Naive thymus-derived CD8-positive, alpha-beta T cell (primary cell): ENCODE data around the gene SHISAL1. TPM values are rescaled to one million over a fixed set of nuclear protein-coding genes. Genes with fewer than 3 reads are reported as not detected.

ENCODE experiments used
- ATAC-seq, 2 donors: fragments of 150-1000 bp; cut with Tn5 transposase in 1 of 2; sonication (Bioruptor Pico), chemical (Tn5 transposase) in 1 of 2; 1 replicate in 1 of 2; 2 replicates in 1 of 2; pipeline ENCODE4 v1.10.0; 2021; ENCODE audit warnings: mild to moderate bottlenecking in 2 of 2, moderate library complexity in 2 of 2
- POLR2A ChIA-PET: fragments of 350-600 bp; sonication (Branson Sonifier 250); formaldehyde crosslinking; loops from one replicate; lab custom pipeline; 2021; ENCODE audit warnings: antibody characterized with exemption; lab: Charles Lee
- DNase-seq, 10 donors: peaks; one replicate each; pipeline versions ENCODE4 v3.0.0 to v3.0.0-alpha.2; 2020 to 2022
- H3K27ac Mint-ChIP-seq, 10 donors: one replicate each; pipeline ENCODE4 v1.8.0; 2020 to 2022; ENCODE audit warnings: mild to moderate bottlenecking in 10 of 10, mixed read lengths in 10 of 10, moderate library complexity in 4 of 10, inconsistent platforms in 1 of 10
- H3K27me3 Mint-ChIP-seq, 5 donors: one replicate each; pipeline ENCODE4 v1.8.0; 2021 to 2022; ENCODE audit warnings: mixed read lengths in 5 of 5
- H3K36me3 Mint-ChIP-seq, 3 donors: one replicate each; pipeline ENCODE4 v1.8.0; 2020 to 2022; ENCODE audit warnings: mixed read lengths in 3 of 3, mild to moderate bottlenecking in 2 of 3, inconsistent platforms in 1 of 3
- H3K4me1 Mint-ChIP-seq, 4 donors: one replicate each; pipeline ENCODE4 v1.8.0; 2021 to 2022; ENCODE audit warnings: mixed read lengths in 4 of 4
- H3K4me3 Mint-ChIP-seq, 10 donors: one replicate each; pipeline ENCODE4 v1.8.0; 2020 to 2022; ENCODE audit warnings: mild to moderate bottlenecking in 10 of 10, mixed read lengths in 10 of 10, moderate library complexity in 6 of 10, inconsistent platforms in 1 of 10
- H3K9me3 Mint-ChIP-seq, 9 donors: one replicate each; pipeline ENCODE4 v1.8.0; 2020 to 2022; ENCODE audit warnings: mixed read lengths in 9 of 9, mild to moderate bottlenecking in 3 of 9, inconsistent platforms in 1 of 9, moderate library complexity in 1 of 9
- polyA plus RNA-seq, 3 donors: library from polyadenylated mRNA; unstranded; fragments of 300-500 nt; fragmentation: Illumina TruSeq; gene quantifications; one replicate each; pipeline ENCODE4 v1.2.3, GENCODE V29; 2021
- total RNA-seq, 8 experiments: library from RNA in 2 of 8; stranded (reverse) in 2 of 8; gene quantifications; one replicate each; pipeline ENCODE4 v1.2.3 and lab custom pipeline; 2021 to 2026

SHISAL1 gene
- total and polyA plus RNA-seq, 5 experiments from 2014 or later = not detected

GRCh38 chr22:44211256-44211945 is 101.3 kb downstream of the SHISAL1 start:
- Mint-ChIP-seq H3K27ac (peak overlapping the region in 8 of 10 donors; percentile 16 to 76 (median 44)), H3K27me3 (no peaks in the 10 kb centered on the region), H3K4me3 (peak overlapping the region in 1 of 10 donors; percentile 53), H3K4me1 (peaks cover 8 to 21% (median 14%) of the 10 kb centered on the region in 4 donors), H3K9me3 (peaks cover 0 to 25% (median 13%) of the 10 kb centered on the region in 9 donors), H3K36me3 (peaks cover 13 to 28% (median 24%) of the 10 kb centered on the region in 3 donors)
- POLR2A ChIA-PET = interaction anchor here (1.3 kb wide), 1 partner anchor 29 kb away, joined by 4 read pairs; no protein-coding TSS in a partner anchor
- ATAC-seq (no peak), DNase-seq (no peak)

GRCh38 chr22:44210722-44211121 is 102.0 kb downstream of the SHISAL1 start:
- no peak for DNase-seq
- Mint-ChIP-seq H3K4me1 (peaks cover 8 to 21% (median 16%) of the 10 kb centered on the region in 4 donors), H3K27ac (peak overlapping the region in 4 of 10 donors; percentile 30 to 61 (median 38)), H3K36me3 (peaks cover 16 to 29% (median 24%) of the 10 kb centered on the region in 3 donors), H3K27me3 (no peaks in the 10 kb centered on the region), H3K4me3 (no peak overlapping the region), H3K9me3 (peaks cover 0 to 25% (median 13%) of the 10 kb centered on the region in 9 donors)
- POLR2A ChIA-PET = interaction anchor here (1.3 kb wide), 1 partner anchor 28 kb away, joined by 4 read pairs; no protein-coding TSS in a partner anchor
- ATAC-seq = no peak

GRCh38 chr22:44209343-44209742 is 103.4 kb downstream of the SHISAL1 start:
- POLR2A ChIA-PET = no interaction called here
- Mint-ChIP-seq H3K27ac (peak overlapping the region in 4 of 10 donors; percentile 34 to 83 (median 62)), H3K4me1 (peaks cover 8 to 27% (median 17%) of the 10 kb centered on the region in 4 donors), H3K36me3 (peaks cover 23 to 27% (median 24%) of the 10 kb centered on the region in 3 donors), H3K9me3 (peaks cover 0 to 25% (median 13%) of the 10 kb centered on the region in 9 donors), H3K27me3 (no peaks in the 10 kb centered on the region), H3K4me3 (no peak overlapping the region)
- no peak for DNase-seq
- ATAC-seq = no peak

- ATAC-seq (no peak), DNase-seq (no peak)
- Mint-ChIP-seq H3K36me3 (peaks cover 24 to 33% (median 31%) of the 10 kb centered on the region in 3 donors), H3K4me1 (peaks cover 11 to 28% (median 17%) of the 10 kb centered on the region in 4 donors), H3K4me3 (no peak overlapping the region), H3K9me3 (peaks cover 0 to 25% (median 13%) of the 10 kb centered on the region in 9 donors), H3K27ac (peak overlapping the region in 7 of 10 donors; percentile 39 to 95 (median 53)), H3K27me3 (no peaks in the 10 kb centered on the region)
- POLR2A ChIA-PET = no interaction called here
Observed at GRCh38 chr22:44207981-44208317, 104.8 kb downstream of the SHISAL1 start.

- Mint-ChIP-seq H3K4me1 (peaks cover 13 to 32% (median 17%) of the 10 kb centered on the region in 4 donors), H3K27ac (peak overlapping the region in 4 of 10 donors; percentile 51 to 95 (median 56)), H3K36me3 (peaks cover 24 to 39% (median 32%) of the 10 kb centered on the region in 3 donors), H3K27me3 (no peaks in the 10 kb centered on the region), H3K9me3 (peaks cover 0 to 25% (median 13%) of the 10 kb centered on the region in 9 donors), H3K4me3 (no peak overlapping the region)
- ATAC-seq (peak in 1 of 2 donors; percentile 17), DNase-seq (no peak)
- POLR2A ChIA-PET = no interaction called here
Observed at GRCh38 chr22:44207173-44207980, 105.4 kb downstream of the SHISAL1 start.

GRCh38 chr22:44206696-44207095 is 106.1 kb downstream of the SHISAL1 start:
- ATAC-seq (no peak), DNase-seq (no peak)
- Mint-ChIP-seq H3K36me3 (peaks cover 24 to 45% (median 28%) of the 10 kb centered on the region in 3 donors), H3K4me3 (no peak overlapping the region), H3K9me3 (peaks cover 0 to 25% (median 13%) of the 10 kb centered on the region in 9 donors), H3K27me3 (no peaks in the 10 kb centered on the region), H3K4me1 (peaks cover 13 to 32% (median 17%) of the 10 kb centered on the region in 4 donors), H3K27ac (peak overlapping the region in 4 of 10 donors; percentile 3 to 31 (median 28))
- POLR2A ChIA-PET = no interaction called here

GRCh38 chr22:44206330-44206645 is 106.5 kb downstream of the SHISAL1 start:
- POLR2A ChIA-PET = no interaction called here
- peak overlapping the region in 2 of 10 donors; percentile 27 to 71 for H3K27ac Mint-ChIP-seq

GRCh38 chr22:44205516-44206329 is 107.0 kb downstream of the SHISAL1 start:
- POLR2A ChIA-PET = no interaction called here
- Mint-ChIP-seq H3K27me3 (no peaks in the 10 kb centered on the region), H3K4me1 (peaks cover 13 to 32% (median 18%) of the 10 kb centered on the region in 4 donors), H3K4me3 (no peak overlapping the region), H3K27ac (peak overlapping the region in 2 of 10 donors; percentile 56 to 71), H3K36me3 (peaks cover 18 to 49% (median 23%) of the 10 kb centered on the region in 3 donors), H3K9me3 (peaks cover 0 to 18% (median 11%) of the 10 kb centered on the region in 9 donors)
- ATAC-seq = no peak
- DNase-seq = peak in 1 of 10 donors; percentile 13

More at GRCh38 chr22:44206330-44206645, 106.5 kb downstream of the SHISAL1 start:
- Mint-ChIP-seq H3K4me3 (no peak overlapping the region), H3K27me3 (no peaks in the 10 kb centered on the region), H3K36me3 (peaks cover 23 to 47% (median 27%) of the 10 kb centered on the region in 3 donors), H3K9me3 (peaks cover 0 to 23% (median 13%) of the 10 kb centered on the region in 9 donors), H3K4me1 (peaks cover 9 to 32% (median 16%) of the 10 kb centered on the region in 4 donors)
- DNase-seq = no peak
- ATAC-seq = no peak

GRCh38 chr22:44204739-44205515 is 107.8 kb downstream of the SHISAL1 start:
- Mint-ChIP-seq H3K4me3 (peak overlapping the region in 1 of 10 donors; percentile 20), H3K4me1 (peaks cover 17 to 31% (median 26%) of the 10 kb centered on the region in 4 donors), H3K36me3 (peaks cover 12 to 51% (median 19%) of the 10 kb centered on the region in 3 donors), H3K27ac (peak overlapping the region in 4 of 10 donors; percentile 20 to 88 (median 52)), H3K9me3 (peaks cover 0 to 14% (median 8%) of the 10 kb centered on the region in 9 donors), H3K27me3 (no peaks in the 10 kb centered on the region)
- POLR2A ChIA-PET = interaction anchor here (0.6 kb wide), 1 partner anchor 15 kb away, joined by 3 read pairs; no protein-coding TSS in a partner anchor
- ATAC-seq (no peak), DNase-seq (peak in 1 of 10 donors; percentile 35)

GRCh38 chr22:44203203-44203602 is 109.5 kb downstream of the SHISAL1 start:
- Mint-ChIP-seq H3K27me3 (no peaks in the 10 kb centered on the region), H3K9me3 (no peaks in the 10 kb centered on the region), H3K27ac (peak overlapping the region in 4 of 10 donors; percentile 8 to 59 (median 14)), H3K4me1 (peaks cover 26 to 42% (median 31%) of the 10 kb centered on the region in 4 donors), H3K36me3 (peaks cover 0 to 59% (median 20%) of the 10 kb centered on the region in 3 donors), H3K4me3 (no peak overlapping the region)
- DNase-seq = no peak
- no peak for ATAC-seq
- POLR2A ChIA-PET = no interaction called here

- peak overlapping the region in 1 of 10 donors; percentile 43 for H3K27ac Mint-ChIP-seq
Observed at GRCh38 chr22:44202261-44202789, 110.4 kb downstream of the SHISAL1 start.

More at GRCh38 chr22:44202261-44202789, 110.4 kb downstream of the SHISAL1 start:
- Mint-ChIP-seq H3K9me3 (no peaks in the 10 kb centered on the region), H3K4me1 (peaks cover 22 to 45% (median 28%) of the 10 kb centered on the region in 4 donors), H3K27me3 (no peaks in the 10 kb centered on the region), H3K4me3 (no peak overlapping the region), H3K36me3 (peaks cover 0 to 68% (median 23%) of the 10 kb centered on the region in 3 donors)
- POLR2A ChIA-PET = no interaction called here
- ATAC-seq = no peak
- peak in 1 of 10 donors; percentile 42 for DNase-seq
